Skin of body (tissue), 2 donors: ENCODE data around the gene SMAD5. TPM values are rescaled to one million over a fixed set of nuclear protein-coding genes. Genes with fewer than 3 reads are reported as not detected.

Experiments
- DNase-seq: peaks from one replicate; lab custom pipeline; 2025; lab: John Stamatoyannopoulos, UW
- total RNA-seq: library from RNA; depleted of rRNA; stranded (reverse); fragments of >200 nt; gene quantifications from one replicate; pipeline ENCODE4 v1.2.3, GENCODE V29; 2014

SMAD5 gene
- total RNA-seq, 1 donor from 2014 or later, result 68.0 TPM

DNA sequence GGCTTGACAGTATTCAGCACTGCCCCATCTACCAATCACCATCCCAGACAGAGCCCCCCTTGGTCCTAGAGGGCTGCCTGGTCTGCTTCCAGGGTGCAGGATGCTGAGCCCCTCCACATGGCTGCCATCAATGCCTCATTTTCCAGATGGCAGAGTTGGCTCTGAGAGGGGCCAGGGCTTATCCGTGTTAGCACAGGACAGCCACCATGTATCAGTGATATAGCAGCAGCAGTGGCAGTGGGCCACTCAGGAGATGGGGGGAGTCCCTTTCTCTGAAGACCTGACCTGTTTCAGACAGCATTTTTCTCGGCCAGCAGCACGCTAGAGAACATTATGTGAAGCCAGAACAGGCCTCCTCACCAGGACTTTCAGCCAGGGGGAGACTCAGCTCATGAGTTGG is 61.9 kb downstream of the SMAD5 start:
- DNase-seq, result no peak

DNA sequence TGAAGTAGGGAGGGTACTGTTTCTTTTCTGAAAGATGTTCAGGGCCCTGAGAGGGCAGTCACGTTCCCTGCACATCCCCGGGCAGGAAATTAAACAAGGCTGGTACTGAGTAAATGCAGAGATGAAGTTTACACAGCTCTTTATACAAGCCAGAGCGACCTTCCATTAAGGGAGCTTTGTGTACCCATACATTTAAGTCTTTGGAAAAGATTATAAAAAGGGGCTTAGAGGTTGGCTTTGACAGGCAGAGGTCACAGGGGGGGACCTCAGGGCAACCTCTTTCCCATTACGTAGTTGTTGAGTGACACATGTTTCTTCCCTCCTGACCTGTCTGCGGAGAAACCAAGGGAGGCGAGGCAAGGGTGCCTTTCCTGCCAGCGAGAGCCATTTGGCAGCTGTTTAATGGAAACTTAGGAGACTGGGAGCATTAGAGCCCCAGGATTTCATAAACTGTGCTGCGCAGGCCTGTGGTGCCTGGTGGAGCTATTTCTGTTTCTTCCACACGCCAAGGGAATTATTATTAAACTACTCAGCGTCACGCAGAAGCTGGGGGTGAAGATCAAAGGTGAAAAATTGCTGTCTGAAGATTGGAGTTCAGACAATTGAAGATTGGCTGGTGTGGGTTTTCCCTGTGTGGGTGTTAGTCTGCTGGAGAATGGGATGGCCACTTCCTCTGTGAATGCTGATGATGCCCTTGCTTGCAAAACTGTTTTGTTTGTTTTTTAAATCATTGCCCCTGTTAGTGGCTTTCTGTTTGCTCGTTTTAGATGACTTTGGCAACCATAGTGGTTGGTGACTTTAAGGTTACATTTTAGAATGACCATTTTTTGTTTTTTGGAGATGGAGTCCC is 63.6 kb downstream of the SMAD5 start:
- no peak for DNase-seq

DNA sequence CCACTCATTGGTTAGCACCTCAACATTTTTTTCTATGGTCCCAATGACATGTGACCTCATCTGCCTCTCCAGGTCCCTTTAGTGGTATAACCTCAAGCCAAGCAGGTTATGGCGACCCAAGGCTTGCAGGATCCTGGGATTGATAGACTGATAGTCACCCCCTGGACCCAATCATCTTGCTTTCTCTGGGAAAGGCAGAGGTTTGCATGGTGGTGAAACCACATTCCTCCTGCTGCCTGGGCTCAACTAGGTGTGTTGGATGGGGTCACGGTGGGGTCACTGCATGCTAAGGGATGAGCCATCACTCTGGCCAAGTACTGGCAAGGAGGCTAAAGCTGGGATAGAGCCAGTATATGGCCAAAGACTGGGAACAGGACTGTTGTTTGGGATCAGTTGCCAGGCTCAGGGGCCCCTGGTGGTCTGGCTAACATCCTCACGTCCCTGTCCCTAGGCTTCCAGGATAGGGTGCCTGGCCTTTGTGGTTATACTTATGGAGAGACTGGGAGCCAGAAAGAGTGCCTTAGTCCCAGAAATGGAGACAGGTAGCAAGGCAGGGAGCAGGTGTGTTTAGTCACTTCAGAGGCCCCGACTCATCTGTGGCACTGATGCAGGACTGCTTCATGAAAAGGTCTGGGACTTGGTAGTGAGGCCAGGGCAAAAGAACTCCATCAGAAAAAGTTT is 65.0 kb downstream of the SMAD5 start:
- DNase-seq, result no peak

DNA sequence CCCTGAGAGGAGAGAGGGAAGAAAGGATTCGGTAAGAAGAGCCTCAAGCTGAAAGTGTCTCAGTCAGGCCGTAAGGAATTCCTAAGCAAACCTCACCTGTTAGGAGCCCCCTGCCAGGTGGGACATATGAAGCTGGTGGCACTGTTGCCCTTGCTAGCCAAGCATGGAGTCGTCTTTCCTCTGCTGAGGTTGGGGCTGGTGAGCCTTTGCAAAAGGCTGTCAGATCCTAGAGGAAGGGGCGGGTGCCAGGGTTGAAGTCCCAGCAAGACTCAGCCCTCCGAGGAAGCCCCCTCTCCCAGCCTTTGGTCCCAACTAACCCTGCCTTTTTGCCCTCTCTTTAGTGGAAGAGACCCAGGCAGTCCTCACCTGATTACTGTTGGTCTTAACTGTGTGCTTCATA is 65.8 kb downstream of the SMAD5 start:
- DNase-seq, result no peak

DNA sequence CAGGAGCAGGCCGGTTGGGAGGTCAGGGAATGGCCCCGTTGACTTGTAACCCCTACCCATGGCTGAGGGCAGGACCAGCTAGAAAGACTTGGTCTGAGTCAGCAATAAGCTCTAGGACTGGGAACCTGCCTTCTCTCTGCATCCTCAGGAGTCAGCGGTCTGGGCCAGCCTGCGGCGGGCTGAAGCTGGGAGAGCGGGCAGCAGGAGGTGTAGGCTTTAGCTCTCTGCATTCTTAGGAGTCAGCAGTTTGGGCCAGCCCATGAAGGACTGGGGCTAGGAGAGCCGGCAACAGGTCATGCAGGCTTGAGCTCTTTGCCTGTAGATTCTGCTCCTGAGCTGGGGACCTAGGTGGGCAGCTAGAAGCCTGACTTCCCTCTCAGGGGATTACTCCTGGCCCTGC is 66.8 kb downstream of the SMAD5 start:
- DNase-seq, result no peak

DNA sequence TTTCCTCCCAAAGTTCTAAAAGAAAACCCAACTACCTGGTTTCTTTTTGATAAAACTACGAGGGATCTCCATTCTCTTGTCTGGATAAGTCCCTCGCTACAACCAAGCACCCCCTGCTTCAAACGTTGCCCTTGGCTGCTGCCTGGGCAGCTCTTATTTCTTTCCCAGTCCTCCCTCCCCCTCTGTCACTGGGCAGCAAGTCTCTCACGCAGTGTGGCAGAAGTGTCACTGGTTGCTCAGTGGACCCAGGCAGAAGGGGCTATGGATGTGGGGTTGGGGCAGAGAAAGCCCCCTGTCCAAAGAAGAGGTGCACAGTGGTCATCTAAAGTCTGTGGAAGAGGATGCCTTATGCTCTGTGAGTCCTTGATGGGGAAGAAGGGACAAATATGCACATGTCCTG is 67.5 kb downstream of the SMAD5 start:
- DNase-seq, result no peak

DNA sequence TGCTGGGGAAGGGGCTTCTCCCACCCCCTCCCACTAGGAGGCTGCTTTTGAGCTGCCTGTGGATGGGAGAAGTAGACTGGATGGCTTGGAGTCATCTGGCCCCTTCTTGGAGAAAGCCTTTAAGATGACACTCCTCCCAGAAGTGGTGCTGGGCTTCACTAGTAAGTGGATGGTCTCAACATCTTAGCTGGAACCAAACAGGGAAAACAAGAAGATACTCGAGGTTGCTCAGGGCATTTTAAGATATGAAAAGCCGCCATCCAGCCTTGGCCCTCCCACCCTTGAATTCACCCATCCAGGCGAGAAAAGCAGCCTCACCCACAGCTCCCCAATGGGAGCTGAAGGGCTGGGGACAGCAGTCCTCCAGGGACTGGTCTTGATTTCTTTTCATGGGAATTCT is 68.1 kb downstream of the SMAD5 start:
- DNase-seq, result no peak

DNA sequence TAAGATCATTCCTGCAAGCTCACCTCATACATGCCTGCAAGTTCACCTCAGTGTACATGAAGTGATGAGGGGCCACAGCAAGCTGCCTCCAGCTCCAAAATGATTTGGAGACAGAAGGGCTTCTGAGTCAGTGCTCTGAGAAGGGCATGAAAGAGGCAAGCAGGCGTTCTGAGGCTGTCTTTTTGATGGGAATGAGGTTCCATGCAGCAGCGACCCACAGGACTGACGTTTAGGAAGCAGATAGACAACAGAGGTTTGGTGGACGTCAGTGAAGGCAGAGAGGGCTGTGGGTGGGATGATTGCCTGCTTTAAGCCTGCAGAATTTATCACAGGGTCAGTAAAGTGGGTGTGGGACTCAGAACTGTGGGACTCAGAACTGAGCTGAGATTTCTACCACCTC is 69.2 kb downstream of the SMAD5 start:
- DNase-seq, result no peak

DNA sequence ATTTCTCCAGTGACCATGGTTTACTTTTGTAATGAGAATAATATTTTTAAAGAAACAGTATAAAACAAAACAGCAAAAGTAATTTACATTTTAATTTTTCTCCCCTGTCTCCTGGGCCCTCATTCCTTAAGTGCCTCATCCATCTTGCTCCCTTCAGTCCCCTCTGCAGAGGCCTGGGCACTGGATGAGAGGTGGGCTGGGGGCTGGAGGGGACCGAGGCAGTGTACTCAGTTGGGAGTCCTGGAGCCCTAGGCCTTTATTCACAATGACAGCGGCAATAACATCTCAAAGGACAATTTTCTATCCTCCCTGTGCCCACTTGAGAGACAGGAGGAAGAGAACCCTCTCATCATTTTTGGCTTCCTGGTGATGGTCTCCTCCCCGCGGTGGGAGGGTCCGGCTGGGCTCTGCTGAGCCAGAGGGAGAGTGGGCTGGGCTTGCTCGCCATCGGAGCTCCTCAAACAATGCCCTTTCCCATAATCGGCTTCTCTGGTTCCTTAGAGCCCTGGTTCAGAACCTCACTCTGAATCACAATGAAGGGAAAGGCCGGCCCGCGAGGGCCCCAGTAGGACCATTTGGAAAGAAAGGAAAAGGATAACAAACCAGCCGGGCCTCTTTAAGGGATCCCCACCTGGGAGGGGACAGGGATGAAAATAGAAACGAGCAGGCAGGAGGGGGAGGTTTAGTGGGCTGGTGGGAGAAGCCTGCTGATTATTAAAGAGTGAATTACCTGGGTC is 70.0 kb downstream of the SMAD5 start:
- no peak for DNase-seq

DNA sequence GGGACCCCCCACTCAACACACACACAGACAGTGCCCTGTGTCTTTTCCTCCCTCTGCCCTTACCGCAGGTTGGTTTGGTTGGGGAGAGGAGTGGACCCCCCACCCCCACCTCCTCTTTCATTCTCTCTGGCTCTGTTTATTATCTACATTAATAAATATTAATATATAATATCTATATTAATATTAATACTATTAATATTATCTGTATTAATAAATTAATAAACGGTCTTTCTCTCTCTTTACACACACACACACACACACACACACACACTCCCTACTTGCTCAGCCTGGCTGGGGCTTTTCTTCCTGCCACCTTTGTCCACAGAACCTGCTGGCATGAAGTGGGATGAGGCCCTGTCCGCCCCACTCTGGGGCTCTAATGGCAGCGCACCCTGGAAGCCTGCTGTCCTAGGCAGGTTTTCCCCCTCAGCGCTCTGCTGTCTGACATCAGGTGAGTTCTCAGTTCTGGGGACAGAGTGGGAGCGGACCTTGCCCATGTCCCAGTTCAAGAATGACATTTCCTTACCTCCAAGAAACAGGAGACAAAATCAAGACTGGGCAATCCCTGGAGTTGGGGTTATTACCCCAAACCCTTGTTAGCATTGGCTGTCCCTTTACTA is 70.8 kb downstream of the SMAD5 start:
- no peak for DNase-seq

DNA sequence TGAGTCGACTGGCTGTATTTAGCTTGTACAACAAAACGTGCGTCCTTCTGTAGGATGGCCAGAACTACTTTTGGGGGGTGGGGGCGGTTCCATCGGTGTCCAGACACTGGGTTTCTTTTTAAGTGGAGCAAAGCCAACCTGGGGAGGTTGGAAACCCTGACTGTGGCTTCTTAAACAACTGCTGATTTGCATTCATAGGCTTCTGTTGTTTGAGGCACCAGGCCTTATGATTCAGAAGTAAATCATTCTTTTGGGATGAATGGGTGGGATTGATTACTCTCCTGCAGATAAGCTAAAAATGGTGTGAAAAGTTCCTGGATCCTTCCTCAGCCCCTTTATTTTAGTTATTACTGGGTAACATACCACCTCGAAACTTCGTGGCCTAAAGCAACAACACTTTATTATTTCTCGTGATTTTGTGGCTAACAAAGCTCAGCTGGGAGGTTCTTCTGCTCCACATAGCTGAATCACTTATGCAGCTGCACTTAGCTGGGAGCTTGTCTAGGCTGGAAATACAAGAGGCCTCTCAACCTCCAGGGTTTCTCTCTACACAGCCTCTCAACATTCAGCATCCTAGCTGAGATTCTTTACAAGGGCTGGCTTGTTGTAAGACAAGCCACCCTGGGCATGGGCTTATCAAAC is 72.5 kb downstream of the SMAD5 start:
- no peak for DNase-seq

DNA sequence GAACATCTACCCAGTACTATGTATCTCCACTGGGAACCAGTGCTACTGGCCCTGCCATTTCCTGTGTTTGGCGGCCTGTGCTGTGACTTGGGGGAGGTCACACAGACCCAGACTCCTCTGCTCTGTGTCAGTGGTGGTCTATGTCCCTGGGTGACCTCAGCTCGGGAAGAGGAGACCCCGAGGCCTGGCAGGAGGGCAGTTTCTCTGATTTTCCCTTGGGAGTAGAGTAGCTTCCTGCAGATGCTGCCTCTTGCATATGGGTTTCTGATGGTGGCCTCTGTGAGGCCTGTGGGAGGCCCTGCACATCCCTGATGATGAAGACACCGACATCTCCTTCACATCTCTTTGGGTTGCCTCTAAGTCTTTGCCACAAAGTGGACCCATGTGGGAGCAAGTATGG is 73.3 kb downstream of the SMAD5 start:
- no peak for DNase-seq

DNA sequence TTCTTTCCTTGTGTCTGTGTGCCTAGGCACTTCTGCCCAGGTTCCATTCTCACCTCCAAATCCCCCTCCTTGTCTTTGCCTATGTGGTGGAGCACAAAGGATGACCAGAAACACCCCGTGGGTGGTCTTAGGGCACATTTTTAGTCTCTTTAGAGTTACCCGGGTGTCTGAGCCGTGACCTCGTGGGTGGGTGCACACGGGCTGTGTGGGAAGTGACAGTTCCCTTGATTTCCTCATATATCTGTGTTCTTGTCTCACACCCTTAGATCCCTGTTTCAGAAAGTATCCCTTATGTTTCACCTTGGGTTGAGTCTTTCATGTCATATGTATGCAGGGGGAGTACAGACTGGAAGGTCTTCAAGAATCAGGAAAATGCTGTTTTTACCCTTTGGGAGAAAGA is 73.7 kb downstream of the SMAD5 start:
- DNase-seq, result no peak

DNA sequence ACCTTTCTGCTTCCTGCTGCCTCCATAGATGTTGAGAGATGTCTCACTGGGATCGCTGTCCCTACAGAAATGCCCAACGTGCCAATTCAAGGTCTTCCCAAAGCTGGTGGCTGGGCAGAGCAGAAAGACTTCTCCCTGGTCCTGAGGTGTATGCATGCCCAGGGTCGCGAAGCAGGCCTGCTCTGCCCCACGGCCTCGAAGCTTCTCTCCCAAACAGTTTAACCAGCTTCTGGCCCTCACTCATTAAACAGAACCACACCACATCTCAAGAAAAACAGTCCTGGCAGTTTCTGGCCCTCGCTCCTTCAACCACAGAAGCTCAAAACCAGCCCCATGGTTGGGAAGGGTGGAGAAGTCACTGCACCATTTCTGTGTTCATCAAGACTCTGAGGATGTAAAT is 75.0 kb downstream of the SMAD5 start:
- DNase-seq, result no peak

DNA sequence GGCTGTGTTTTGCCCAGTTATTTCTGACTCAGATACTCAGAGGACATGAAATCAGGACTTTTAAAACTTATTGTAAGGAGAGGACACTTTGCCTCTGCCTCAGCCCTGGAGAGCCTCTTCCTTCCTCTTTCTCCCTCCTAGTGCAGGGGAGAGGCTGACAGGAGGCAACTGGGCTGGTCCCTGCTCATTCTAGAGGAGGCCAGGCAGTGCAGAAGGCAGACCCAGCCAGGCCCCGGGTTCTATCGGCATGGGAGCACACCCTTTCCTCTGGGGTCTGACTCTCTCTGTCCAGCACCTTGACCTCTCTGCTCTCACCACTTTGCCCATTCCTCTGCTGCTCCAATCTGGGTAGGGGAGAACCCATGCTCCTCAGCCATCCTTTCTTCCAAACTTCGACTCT is 76.3 kb downstream of the SMAD5 start:
- DNase-seq, result no peak

DNA sequence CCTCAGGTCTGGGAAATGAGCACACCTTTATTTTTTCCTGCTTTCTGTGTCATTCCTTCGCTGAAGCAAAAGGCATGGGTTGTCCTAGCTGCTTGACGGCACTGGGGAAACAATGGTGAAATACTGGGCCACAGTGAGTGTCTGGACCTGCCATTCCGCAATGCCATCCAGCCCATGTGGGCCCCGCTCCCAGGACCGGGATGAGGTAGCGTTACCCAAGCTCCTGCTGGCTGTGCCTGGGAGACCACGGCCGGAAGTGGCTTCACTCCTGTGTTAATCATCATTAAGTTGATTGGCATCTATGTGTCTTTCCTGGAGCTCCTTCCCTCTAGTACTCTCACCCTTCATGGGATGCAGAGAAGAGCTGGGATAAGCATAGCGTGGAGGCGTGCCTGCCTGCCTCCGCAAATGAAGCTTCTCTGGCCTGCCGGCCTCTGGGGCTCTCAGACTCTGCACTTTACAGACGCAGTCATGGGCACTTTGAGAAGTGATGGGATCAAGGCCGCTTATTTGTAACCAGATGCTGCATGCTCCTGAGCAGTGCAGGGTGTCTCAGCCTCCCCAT is 76.8 kb downstream of the SMAD5 start:
- DNase-seq, result no peak

DNA sequence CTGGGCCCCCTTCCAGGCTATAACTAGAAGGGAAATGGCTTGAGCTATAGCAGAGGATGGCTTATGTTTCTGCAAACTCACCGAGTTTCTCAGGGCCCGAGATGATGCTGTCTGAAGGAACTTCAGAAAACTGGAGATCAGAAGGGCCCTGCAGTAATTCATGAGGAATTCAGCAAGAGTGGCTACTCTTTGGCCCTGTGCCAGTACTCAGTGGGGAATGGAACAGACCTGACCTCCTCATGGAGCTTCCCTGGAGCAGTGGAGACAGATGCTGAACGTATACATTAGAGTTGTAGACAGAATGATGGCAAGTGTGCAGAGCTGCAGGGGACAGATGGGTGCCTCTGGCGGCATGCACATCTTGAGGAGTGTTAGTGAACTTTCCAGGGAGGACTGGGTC is 77.6 kb downstream of the SMAD5 start:
- DNase-seq, result no peak

DNA sequence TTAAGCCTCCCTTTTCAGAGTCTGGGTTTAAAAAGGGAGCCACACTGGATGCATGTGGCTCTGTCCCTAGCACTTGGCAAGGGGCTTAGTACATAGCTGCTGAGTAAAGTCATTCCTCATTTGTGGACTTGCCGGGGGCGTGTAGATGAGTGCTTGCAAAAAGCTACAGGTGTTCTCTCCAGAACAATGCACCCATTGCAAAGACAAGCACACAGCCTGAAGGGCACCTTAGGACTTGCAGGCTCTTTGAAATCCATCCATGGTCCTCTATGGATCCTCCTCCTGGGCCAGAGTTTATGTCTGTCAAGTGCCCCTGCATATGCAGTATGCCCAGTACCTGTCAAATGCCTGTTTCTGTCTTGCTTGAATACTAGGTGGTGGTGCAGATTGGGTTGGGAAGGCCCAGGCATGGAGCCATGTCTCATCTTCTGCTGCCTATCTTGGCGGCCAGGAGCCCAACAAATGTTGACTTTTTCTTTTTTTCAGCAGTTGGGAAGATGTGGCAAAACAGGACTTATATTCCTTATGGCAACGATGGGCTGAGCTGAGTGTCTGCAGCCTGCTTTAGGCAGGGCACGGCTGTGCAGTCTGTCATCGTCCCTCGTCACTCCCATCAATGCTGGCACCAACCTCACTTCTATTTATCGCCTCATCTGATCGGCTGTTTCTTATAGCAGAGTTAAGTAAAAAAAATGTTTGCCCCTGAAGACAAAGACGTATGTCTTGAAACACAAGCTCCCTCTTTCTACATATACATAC is 78.8 kb downstream of the SMAD5 start:
- DNase-seq, result no peak

DNA sequence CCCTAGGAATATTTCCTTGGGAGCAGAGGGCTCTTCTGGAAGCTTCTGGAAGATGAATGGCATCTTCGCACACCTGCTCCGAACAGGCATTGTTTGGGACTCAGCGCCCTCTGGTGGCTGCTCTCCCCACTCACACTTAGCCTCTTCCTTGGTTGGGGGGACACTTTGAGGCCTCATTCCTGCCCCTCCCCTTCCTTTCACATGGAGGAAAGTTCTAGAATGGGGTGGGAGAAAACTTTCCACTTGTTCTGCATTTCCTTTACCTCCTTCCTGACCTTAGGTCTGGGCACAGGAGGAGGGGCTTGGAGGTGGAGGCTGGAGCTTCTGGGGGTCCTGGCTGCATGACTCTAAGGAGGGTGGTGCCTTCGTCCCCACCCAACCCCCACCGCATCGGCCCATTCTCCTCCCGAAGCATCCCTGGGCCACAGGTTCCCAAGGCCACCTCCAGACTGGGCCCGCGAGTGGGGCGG is 79.6 kb downstream of the SMAD5 start:
- DNase-seq, result no peak

DNA sequence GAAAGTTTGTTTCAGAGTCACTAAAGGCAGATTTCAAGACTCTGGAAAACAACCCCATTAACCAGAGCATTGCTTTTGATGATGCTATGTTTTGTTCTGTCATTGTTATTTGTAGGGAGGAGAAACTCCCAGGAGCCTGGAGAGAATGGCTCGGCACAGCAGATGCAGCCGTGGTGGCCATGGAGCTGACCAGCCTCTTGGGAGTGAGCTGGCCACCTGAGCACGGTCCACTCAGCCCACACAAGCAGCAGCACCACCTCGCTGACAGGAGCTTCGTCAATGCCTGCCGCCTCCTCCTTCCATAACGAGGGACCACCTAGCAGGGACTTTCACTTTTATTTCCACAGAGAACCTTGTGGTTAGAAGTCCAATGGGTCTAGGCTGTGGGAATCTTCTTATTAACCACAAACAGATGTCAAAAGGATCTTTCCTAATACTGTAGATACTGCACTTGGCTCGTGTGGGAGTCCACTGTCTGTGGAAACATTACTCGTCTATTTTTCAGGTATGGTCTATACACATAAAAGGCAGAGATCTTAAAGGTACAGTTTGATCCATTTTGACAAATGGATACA is 81.4 kb downstream of the SMAD5 start:
- DNase-seq, result no peak
